Keratinocyte (primary cell): ENCODE measurements around the gene DAB1.

Source experiments
- CTCF ChIP-seq, 3 experiments: IDR thresholded peaks in 1 of 3; conservative IDR thresholded peaks in 1 of 3; optimal IDR thresholded peaks in 1 of 3; 2 replicates in 2 of 3; 3 replicates in 1 of 3; pipeline versions ENCODE3 to v1.5.1; 2011; ENCODE audit warnings: low read length in 3 of 3, mild to moderate bottlenecking in 3 of 3, moderate library complexity in 2 of 3, control low read depth in 1 of 3, inconsistent platforms in 1 of 3; ENCODE audit not compliant: insufficient read depth in 2 of 3; ENCODE audit errors: extremely low read depth in 1 of 3
- EZH2 ChIP-seq: IDR thresholded peaks from one replicate; pipeline ENCODE4 v1.6.1; 2012; ENCODE audit warnings: inconsistent platforms, mild to moderate bottlenecking, low read length, moderate library complexity

DNA sequence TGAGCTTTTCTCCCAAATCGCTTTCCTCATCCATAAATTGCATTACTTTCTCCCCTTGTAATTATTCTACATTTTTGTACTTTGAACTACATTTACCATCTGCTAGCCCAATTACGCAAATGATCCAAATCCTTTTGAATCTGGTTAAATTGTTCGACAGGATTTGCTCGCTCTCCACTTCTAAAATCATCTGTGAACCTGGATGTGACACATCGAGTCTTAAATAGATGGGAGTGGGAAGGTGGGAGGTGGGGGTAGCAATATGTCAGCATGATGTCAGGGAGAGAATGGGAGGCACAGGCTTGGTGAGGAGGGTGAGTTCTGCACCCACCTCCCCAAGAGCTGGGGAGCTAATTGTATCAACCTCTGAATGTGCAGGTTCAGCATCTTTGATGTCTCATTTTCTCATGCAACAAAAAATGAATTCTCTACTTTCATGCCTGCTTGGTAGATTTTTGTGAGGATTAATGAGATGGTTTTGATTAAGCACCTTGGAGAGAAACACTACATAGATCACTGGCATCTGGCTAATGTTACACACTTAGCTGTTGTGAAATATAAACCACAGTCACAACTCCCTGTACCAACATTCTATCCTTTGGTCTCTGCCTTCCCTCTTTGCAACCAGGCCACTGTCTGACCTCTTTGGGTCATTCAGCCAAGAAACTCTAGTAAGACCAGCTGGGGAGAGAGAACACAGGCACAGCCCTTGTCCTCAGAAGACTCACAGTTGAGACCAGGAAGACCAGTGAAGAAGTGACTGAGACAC, 165.1 kb downstream of the DAB1 start:
- TF ChIP-seq CTCF (optimal IDR thresholded peaks at IDR 0.05 in 1 of 3, IDR thresholded peaks at IDR 0.05 in 1 of 3, conservative IDR thresholded peaks at IDR 0.05 in 1 of 3; ENCODE audit: extremely low read depth in 1 of 3, insufficient read depth in 2 of 3, low read length in 3 of 3) (no peak), EZH2 (no peak)
